ENCODE results near the gene ATAD2B.

Gene ATAD2B

GRCh38 chr2:23789012-23789411 lies 137.9 kb downstream of the ATAD2B start:
- TF ChIP-seq EZH2 (optimal IDR thresholded peaks at IDR 0.05; ENCODE audit: low read depth, low read length) (no peak), EZH2phosphoT487 (IDR thresholded peaks at IDR 0.05; ENCODE audit: low read length) (no peak), CTCF (IDR thresholded peaks at IDR 0.05; ENCODE audit: low read length) (no peak)
- no peaks in the 10 kb centered on the region for H3F3A ChIP-seq (ENCODE audit: insufficient read depth, low read length)
- no peaks in the 10 kb centered on the region for H3K79me2 ChIP-seq (ENCODE audit: low read length)
- H3K9me2 ChIP-seq (replicated peaks; ENCODE audit: insufficient read depth, low read length) = no peaks in the 10 kb centered on the region
- no peak overlapping the region for H3K4me2 ChIP-seq (ENCODE audit: low read depth, low read length)
- no peaks in the 10 kb centered on the region for H4K20me1 ChIP-seq (ENCODE audit: insufficient read depth, low read length)
- H3K4me3 ChIP-seq (ENCODE audit: low read length) = no peak overlapping the region
- H3K9me3 ChIP-seq (replicated peaks; ENCODE audit: insufficient read depth, low read length) = no peaks in the 10 kb centered on the region
- no peak for DNase-seq
- no peaks in the 10 kb centered on the region for H3K27me3 ChIP-seq (replicated peaks; ENCODE audit: insufficient read depth, low read length)
- H3K27ac ChIP-seq (ENCODE audit: low read length) = no peak overlapping the region
- H3K9ac ChIP-seq (ENCODE audit: low read length) = no peak overlapping the region
- no peaks in the 10 kb centered on the region for H3K36me3 ChIP-seq (replicated peaks; ENCODE audit: insufficient read depth, low read length)
- no peaks in the 10 kb centered on the region for H3K4me1 ChIP-seq (ENCODE audit: low read length)
- H2AFZ ChIP-seq (ENCODE audit: low read length) = no peak overlapping the region

GRCh38 chr2:23788100-23788499 lies 138.8 kb downstream of the ATAD2B start:
- no peak overlapping the region for H3K27ac ChIP-seq (ENCODE audit: low read length)
- no peaks in the 10 kb centered on the region for H3K79me2 ChIP-seq (ENCODE audit: low read length)
- H3K9me2 ChIP-seq (replicated peaks; ENCODE audit: insufficient read depth, low read length) = no peaks in the 10 kb centered on the region
- no peaks in the 10 kb centered on the region for H3K36me3 ChIP-seq (replicated peaks; ENCODE audit: insufficient read depth, low read length)
- no peaks in the 10 kb centered on the region for H4K20me1 ChIP-seq (ENCODE audit: insufficient read depth, low read length)
- H2AFZ ChIP-seq (ENCODE audit: low read length) = no peak overlapping the region
- no peaks in the 10 kb centered on the region for H3K9me3 ChIP-seq (replicated peaks; ENCODE audit: insufficient read depth, low read length)
- H3F3A ChIP-seq (ENCODE audit: insufficient read depth, low read length) = no peaks in the 10 kb centered on the region
- no peak for DNase-seq
- no peak overlapping the region for H3K9ac ChIP-seq (ENCODE audit: low read length)
- no peak overlapping the region for H3K4me2 ChIP-seq (ENCODE audit: low read depth, low read length)
- no peak overlapping the region for H3K4me3 ChIP-seq (ENCODE audit: low read length)
- no peak for TF ChIP-seq EZH2 (optimal IDR thresholded peaks at IDR 0.05; ENCODE audit: low read depth, low read length)
- no peak for TF ChIP-seq EZH2phosphoT487 (IDR thresholded peaks at IDR 0.05; ENCODE audit: low read length)
- no peak for TF ChIP-seq CTCF (IDR thresholded peaks at IDR 0.05; ENCODE audit: low read length)
- no peaks in the 10 kb centered on the region for H3K4me1 ChIP-seq (ENCODE audit: low read length)
- H3K27me3 ChIP-seq (replicated peaks; ENCODE audit: insufficient read depth, low read length) = no peaks in the 10 kb centered on the region

GRCh38 chr2:23784971-23785370 lies 142.0 kb downstream of the ATAD2B start:
- no peaks in the 10 kb centered on the region for H3K79me2 ChIP-seq (ENCODE audit: low read length)
- no peaks in the 10 kb centered on the region for H3F3A ChIP-seq (ENCODE audit: insufficient read depth, low read length)
- no peak overlapping the region for H3K4me2 ChIP-seq (ENCODE audit: low read depth, low read length)
- no peaks in the 10 kb centered on the region for H3K9me3 ChIP-seq (replicated peaks; ENCODE audit: insufficient read depth, low read length)
- H3K9me2 ChIP-seq (replicated peaks; ENCODE audit: insufficient read depth, low read length) = no peaks in the 10 kb centered on the region
- no peak overlapping the region for H3K9ac ChIP-seq (ENCODE audit: low read length)
- no peaks in the 10 kb centered on the region for H4K20me1 ChIP-seq (ENCODE audit: insufficient read depth, low read length)
- no peak overlapping the region for H3K4me3 ChIP-seq (ENCODE audit: low read length)
- no peaks in the 10 kb centered on the region for H3K36me3 ChIP-seq (replicated peaks; ENCODE audit: insufficient read depth, low read length)
- no peak overlapping the region for H3K27ac ChIP-seq (ENCODE audit: low read length)
- no peak overlapping the region for H2AFZ ChIP-seq (ENCODE audit: low read length)
- DNase-seq = no peak
- no peaks in the 10 kb centered on the region for H3K4me1 ChIP-seq (ENCODE audit: low read length)
- H3K27me3 ChIP-seq (replicated peaks; ENCODE audit: insufficient read depth, low read length) = no peaks in the 10 kb centered on the region
- no peak for TF ChIP-seq EZH2 (optimal IDR thresholded peaks at IDR 0.05; ENCODE audit: low read depth, low read length)

GRCh38 chr2:23782646-23783045 lies 144.3 kb downstream of the ATAD2B start:
- H3K27me3 ChIP-seq (replicated peaks; ENCODE audit: insufficient read depth, low read length) = no peaks in the 10 kb centered on the region
- DNase-seq = no peak
- no peaks in the 10 kb centered on the region for H3K4me1 ChIP-seq (ENCODE audit: low read length)
- no peaks in the 10 kb centered on the region for H4K20me1 ChIP-seq (ENCODE audit: insufficient read depth, low read length)
- H3F3A ChIP-seq (ENCODE audit: insufficient read depth, low read length) = no peaks in the 10 kb centered on the region
- H3K9me3 ChIP-seq (replicated peaks; ENCODE audit: insufficient read depth, low read length) = no peaks in the 10 kb centered on the region
- no peaks in the 10 kb centered on the region for H3K36me3 ChIP-seq (replicated peaks; ENCODE audit: insufficient read depth, low read length)
- no peak overlapping the region for H3K9ac ChIP-seq (ENCODE audit: low read length)
- TF ChIP-seq CTCF (IDR thresholded peaks at IDR 0.05; ENCODE audit: low read length) (no peak), EZH2 (optimal IDR thresholded peaks at IDR 0.05; ENCODE audit: low read depth, low read length) (no peak), EZH2phosphoT487 (IDR thresholded peaks at IDR 0.05; ENCODE audit: low read length) (no peak)
- H3K79me2 ChIP-seq (ENCODE audit: low read length) = no peaks in the 10 kb centered on the region
- no peak overlapping the region for H3K4me3 ChIP-seq (ENCODE audit: low read length)
- no peak overlapping the region for H2AFZ ChIP-seq (ENCODE audit: low read length)
- no peak overlapping the region for H3K27ac ChIP-seq (ENCODE audit: low read length)
- H3K4me2 ChIP-seq (ENCODE audit: low read depth, low read length) = no peak overlapping the region
- H3K9me2 ChIP-seq (replicated peaks; ENCODE audit: insufficient read depth, low read length) = no peaks in the 10 kb centered on the region
